Measurements from ENCODE around the gene SREK1.

SREK1 gene, protein sequence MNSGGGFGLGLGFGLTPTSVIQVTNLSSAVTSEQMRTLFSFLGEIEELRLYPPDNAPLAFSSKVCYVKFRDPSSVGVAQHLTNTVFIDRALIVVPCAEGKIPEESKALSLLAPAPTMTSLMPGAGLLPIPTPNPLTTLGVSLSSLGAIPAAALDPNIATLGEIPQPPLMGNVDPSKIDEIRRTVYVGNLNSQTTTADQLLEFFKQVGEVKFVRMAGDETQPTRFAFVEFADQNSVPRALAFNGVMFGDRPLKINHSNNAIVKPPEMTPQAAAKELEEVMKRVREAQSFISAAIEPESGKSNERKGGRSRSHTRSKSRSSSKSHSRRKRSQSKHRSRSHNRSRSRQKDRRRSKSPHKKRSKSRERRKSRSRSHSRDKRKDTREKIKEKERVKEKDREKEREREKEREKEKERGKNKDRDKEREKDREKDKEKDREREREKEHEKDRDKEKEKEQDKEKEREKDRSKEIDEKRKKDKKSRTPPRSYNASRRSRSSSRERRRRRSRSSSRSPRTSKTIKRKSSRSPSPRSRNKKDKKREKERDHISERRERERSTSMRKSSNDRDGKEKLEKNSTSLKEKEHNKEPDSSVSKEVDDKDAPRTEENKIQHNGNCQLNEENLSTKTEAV

DNA sequence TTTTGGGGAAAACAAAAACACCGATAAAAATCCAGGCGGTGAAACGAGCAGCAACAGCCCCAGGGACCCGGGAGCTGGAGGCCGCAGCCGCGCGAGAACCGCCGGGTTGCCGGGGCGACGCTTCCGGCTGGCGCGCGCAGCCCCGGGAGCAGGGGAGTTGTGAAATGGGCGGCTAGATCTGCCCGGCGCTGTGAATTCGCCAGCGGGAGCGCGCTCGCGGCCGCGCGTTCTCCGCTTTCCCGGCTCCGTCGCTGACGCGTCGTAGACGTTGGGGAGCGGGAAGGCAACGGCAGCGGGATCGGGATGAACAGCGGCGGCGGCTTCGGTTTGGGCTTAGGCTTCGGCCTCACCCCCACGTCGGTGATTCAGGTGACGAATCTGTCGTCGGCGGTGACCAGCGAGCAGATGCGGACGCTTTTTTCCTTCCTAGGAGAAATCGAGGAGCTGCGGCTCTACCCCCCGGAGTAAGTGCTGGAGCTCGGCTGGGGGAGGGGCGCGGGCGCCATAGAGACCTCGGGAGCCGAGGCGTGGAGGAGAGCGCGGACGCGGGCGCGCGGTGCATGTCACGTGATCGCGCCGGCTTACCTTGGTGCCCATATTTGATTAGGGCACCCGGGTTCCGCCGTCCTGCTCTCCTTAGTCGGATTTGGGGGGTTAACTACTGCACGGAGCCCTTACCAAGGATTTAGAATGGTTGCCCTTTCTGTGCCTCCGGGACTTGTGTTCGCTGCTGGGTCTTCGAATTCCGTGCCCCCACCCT is at the start of gene SREK1:
Gene SREK1 (plus strand): TSS at position 227 of the 760 bp plus-strand sequence. CDS start 77 bp downstream, at position 304.
- H3K4me3 ChIP-seq (replicated peaks; ENCODE audit: low read depth, low read length) = peak within 1 kb of the TSS; percentile 67
- DNase-seq (ENCODE audit: extremely low read depth, low read depth) = peak; percentile 81
- TF ChIP-seq, protein P1, sequence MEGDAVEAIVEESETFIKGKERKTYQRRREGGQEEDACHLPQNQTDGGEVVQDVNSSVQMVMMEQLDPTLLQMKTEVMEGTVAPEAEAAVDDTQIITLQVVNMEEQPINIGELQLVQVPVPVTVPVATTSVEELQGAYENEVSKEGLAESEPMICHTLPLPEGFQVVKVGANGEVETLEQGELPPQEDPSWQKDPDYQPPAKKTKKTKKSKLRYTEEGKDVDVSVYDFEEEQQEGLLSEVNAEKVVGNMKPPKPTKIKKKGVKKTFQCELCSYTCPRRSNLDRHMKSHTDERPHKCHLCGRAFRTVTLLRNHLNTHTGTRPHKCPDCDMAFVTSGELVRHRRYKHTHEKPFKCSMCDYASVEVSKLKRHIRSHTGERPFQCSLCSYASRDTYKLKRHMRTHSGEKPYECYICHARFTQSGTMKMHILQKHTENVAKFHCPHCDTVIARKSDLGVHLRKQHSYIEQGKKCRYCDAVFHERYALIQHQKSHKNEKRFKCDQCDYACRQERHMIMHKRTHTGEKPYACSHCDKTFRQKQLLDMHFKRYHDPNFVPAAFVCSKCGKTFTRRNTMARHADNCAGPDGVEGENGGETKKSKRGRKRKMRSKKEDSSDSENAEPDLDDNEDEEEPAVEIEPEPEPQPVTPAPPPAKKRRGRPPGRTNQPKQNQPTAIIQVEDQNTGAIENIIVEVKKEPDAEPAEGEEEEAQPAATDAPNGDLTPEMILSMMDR (IDR thresholded peaks at IDR 0.05; ENCODE audit: low read depth, low read length, missing control alignments) = no peak

DNA sequence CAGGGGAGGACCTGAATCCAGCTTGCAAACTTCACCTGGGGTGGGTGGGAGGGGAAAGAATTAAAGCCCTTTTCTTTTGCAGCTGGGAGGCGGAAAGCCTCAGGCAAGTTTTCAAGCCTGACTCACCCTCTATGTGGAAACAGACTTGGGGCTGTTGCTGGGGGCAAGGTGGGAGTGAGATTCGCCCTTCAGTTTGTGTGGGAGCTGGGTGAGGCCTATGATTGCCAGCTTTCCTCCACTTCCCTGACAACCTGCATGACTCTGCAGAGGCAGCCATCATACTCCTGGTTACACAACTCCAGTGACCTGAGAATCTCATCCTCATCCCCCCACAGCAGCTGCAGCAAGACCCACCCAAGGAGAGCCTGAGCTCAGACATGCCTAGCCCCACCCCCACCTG is 43.2 kb upstream of the SREK1 start:
- no peak overlapping the region for H3K4me3 ChIP-seq (replicated peaks; ENCODE audit: low read depth, low read length)
- DNase-seq (ENCODE audit: extremely low read depth, low read depth) = no peak
- TF ChIP-seq, protein P1 (IDR thresholded peaks at IDR 0.05; ENCODE audit: low read depth, low read length, missing control alignments) = no peak

DNA sequence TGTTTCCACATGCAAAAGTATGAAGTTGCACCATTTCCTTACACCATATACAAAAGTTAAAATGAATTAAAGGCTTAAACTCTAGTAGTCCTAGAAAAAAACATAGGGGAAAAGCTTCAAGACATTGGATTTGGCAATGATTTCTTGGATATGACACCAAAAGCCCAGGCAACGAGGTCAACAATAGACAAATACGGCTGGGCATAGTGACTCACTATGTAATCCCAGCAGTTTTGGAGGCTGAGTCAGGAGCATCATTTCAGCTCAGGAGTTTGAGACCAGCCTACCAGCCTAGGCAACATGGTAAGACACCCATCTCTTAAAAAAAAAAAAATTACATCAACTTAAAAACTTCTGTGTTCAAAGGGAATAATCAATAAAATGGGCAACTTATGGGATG is 30.9 kb upstream of the SREK1 start:
- TF ChIP-seq, protein P1 (IDR thresholded peaks at IDR 0.05; ENCODE audit: low read depth, low read length, missing control alignments) = no peak
- no peak overlapping the region for H3K4me3 ChIP-seq (replicated peaks; ENCODE audit: low read depth, low read length)
- peak; percentile 22 for DNase-seq (ENCODE audit: extremely low read depth, low read depth)

DNA sequence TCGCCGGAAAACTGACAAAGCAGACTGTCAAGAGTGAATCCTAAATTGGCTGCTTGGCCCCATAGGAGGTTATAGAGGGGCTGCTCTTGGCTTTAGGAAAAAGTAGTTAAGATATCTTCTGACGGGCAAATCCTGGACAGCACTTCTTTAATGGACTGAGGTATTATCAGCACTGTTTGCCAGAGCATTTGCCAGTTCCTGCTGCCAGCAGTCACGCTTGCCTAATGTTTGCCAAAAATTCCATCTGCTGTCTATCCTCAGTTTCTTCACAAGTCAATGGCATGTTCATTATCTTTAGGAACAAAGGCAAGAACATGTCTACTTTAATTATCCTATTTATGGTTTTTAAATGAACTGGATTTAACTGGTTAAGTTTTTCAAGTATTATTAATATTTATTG is 25.8 kb upstream of the SREK1 start:
- no peak overlapping the region for H3K4me3 ChIP-seq (replicated peaks; ENCODE audit: low read depth, low read length)
- TF ChIP-seq, protein P1 (IDR thresholded peaks at IDR 0.05; ENCODE audit: low read depth, low read length, missing control alignments) = no peak
- DNase-seq (ENCODE audit: extremely low read depth, low read depth) = no peak

DNA sequence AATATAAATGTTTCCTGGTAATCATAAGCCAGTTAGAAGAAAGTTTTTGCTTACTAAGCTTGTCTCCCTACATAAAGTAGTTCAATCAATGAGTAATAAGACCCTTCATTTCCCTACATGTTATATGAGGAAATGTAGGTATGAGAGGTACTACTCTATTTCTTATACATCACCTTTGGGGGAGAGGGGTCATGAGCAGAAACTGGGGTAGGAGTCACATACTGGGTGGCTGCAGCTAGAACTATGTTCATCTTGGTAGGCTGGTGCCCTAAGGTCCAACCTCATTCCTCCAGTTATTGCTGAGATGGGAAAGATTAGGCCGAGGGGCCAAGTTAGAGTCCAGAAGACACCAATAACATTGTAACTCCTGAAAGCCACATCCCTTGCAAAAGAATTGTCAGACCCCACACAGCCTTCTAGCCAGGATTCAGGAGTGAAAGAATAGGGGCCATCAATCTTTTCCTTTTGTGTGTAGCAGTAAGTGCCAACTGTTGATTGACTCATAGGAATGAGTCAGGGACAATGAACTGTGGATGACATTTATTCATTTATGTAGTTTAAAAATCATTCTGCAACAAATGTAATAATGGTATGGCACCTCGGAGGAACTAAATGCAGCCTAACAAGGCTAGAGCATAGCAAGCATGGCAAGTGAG is 21.6 kb upstream of the SREK1 start:
- no peak overlapping the region for H3K4me3 ChIP-seq (replicated peaks; ENCODE audit: low read depth, low read length)
- TF ChIP-seq, protein P1 (IDR thresholded peaks at IDR 0.05; ENCODE audit: low read depth, low read length, missing control alignments) = no peak
- no peak for DNase-seq (ENCODE audit: extremely low read depth, low read depth)

DNA sequence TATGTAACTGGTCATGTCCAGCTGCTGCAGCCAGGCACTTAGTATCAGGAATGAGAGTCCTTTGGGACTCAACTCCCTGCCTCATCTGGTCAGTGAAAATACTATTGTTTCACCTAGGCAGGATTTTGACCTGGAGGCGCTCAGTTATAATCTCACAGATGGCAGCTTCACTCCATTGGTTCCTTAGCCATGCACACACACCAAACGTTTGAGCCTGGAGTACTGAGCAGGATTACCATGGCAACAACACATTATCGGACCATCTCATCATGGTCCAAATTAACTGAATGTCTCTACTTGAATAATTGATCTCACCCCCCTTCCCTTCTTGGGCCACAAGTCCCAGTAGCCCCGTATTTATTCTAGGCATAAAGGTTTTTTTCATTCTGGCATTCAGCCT is 15.0 kb upstream of the SREK1 start:
- TF ChIP-seq, protein P1 (IDR thresholded peaks at IDR 0.05; ENCODE audit: low read depth, low read length, missing control alignments) = no peak
- DNase-seq (ENCODE audit: extremely low read depth, low read depth) = no peak
- no peak overlapping the region for H3K4me3 ChIP-seq (replicated peaks; ENCODE audit: low read depth, low read length)

All from HFF-Myc (cell line).